Nucleus accumbens (tissue), 56 donors: ENCODE data around the gene PLA2G2F.

Source experiments
- DNase-seq, 56 donors: peaks; one replicate each; lab custom pipeline; 2025; lab: John Stamatoyannopoulos, UW

PLA2G2F gene

GRCh38 chr1:20138961-20139550, at the start of gene PLA2G2F:
TSS of gene PLA2G2F (plus strand) at chr1:20139323. CDS start at chr1:20139428, 105 bp downstream.
- no peak for DNase-seq

GRCh38 chr1:20089328-20090077, 49.6 kb upstream of the PLA2G2F start:
- DNase-seq: no peak

DNA sequence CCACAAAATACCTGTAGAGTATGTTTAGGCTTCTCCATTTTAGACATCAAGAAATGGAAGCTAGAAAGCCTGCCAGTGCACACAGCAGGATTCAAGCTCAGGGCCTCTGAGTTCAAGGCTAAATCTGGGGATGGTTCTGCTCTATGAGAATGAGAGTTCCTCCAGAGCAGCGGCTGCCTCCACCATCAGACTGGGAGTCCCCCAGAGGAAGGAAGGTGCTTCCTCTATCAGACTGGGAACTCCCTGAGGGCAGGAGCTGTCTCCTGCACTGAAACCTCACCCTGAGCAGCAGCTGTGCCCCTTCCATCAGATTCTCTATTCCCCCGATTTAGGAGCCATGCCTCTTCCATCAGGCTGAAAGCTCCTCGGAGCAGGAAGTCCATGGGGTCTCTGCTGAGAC, 49.0 kb upstream of the PLA2G2F start:
- DNase-seq: no peak

GRCh38 chr1:20090641-20091040, 48.5 kb upstream of the PLA2G2F start:
- DNase-seq: no peak

DNA sequence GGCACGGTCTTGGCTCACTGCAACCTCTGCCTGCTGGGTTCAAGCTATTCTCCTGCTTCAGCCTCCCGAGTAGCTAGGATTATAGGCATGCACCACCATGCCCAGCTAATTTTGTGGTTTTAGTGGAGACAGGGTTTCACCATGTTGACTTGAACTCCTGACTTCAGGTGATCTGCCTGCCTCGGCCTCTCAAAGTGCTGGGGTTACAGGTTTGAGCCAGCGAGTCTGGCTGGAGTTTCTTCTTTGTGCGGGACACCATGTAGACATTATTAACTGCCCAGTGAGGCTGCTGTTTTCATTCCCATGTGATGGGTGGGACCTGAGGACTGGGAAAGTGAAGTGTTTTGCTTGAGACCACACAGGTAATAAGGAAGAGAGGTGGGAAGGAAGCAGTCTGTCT, 45.8 kb upstream of the PLA2G2F start:
- DNase-seq: no peak

DNA sequence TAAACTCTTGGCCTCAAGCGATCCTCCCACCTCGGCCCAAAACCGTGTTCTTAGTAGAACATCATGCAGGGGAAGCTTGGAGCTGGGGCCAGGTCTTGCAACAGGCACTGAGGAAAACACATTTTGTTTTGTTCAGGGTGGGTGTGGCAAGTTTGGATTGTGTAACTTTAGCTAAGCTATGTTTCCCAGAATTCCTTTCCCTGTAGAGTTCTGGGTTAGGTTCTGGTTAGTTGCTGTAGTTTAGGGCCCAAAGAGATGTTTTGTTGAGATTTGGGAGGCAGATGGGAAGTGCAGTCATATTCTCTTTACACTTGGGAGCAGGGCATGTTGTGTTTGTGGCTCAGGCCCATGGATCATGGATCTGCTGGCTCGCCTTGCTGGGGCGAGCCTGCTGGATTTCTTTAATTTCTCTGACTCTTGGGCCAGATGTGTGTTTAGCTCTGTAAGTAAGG, 45.2 kb upstream of the PLA2G2F start:
- DNase-seq: no peak

DNA sequence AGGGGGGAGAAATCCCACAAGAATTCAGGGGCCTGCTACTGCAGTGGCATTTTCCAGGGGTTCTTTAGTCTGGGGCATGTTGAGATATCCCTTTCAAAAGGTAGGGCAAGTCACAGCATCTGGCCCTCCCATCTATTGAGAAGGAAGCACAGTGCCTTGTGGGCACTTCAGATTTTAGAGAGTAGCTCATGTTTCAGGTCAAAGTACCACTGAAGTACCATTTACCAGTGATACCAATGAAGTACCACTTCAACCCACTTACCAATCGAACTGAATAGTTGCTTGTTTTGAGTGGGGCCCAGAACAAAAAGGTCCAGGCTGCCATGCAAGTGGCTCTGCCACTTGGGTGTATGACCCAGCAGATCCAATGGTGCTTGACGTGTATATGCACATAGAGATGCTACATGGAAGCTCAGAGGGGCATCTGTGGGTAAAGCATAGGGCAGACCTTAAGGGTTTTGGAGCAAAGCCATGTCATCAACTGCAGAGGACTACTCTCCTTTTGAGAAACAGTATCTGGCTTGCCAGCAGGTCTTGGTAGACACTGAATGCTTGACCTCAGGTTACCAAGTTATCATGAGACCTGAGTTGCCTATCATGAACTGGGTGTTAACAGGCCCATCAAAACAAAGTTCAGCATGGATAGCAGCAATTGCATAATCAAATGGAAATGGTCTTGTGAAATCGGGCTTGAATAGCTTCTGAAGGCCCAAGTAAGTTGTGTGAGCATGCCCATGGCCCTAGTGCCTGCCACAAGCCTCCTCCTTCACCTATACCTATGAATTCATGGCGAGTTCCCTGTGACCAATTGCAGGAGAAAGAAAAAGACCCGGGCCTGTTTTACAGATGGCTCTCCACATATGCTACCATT, 43.3 kb upstream of the PLA2G2F start:
- no peak for DNase-seq

GRCh38 chr1:20096840-20097447, 42.2 kb upstream of the PLA2G2F start:
- no peak for DNase-seq

DNA sequence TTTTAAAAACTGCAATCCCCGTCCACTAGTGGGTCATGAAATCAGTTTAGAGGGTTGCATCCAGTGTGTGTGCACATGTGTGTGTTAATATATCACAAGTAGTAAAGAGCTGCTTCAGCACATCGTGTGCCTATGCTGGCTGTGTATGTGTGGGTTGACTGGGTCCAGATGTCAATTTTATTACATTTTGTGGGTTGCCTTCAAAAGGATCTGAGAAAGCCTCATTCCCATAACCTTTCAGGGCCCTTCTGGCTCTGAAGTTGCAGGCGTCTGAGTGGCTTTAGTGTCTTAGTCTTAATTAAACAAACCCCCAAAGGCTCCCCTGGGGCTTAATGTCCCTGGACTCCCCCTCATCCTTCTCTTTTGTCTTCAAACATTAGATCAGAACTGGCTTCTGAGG, 39.6 kb upstream of the PLA2G2F start:
- no peak for DNase-seq

DNA sequence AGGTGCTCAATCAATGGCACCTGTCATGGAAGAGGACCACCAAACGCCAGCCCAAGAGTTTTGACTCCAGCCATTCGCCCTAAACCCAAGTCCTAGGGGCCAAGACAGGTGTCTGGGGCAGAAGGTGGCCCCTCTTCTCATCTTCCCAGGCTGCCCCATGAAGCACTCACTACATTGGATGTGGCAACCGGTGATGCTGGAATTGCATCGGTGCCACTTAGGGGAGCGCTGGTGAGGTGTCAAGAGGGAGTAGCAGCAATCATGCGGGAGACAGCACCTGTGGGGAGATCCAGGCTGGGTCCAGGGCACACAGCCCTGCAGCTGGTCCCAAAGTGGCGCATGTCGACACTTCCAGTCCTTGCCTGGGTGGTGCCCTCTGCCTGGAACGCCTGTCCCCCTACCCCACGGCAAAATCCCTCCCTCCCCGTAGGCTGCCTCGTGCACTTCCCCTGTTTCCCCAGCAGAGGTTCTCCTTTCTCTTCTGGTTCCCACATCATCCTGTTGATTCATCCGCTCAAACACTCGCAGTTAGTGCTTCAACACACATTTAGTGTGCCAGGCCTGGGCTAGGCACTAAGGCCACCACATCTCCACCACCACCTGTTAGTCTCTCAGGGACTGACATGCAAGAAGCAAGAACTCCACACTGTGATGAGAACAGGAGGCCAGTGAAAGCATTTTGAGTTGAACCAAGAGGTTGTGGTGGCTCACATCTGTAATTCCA, 38.3 kb upstream of the PLA2G2F start:
- peak in 15 of 56 donors; percentile 1 to 36 (median 7) for DNase-seq

DNA sequence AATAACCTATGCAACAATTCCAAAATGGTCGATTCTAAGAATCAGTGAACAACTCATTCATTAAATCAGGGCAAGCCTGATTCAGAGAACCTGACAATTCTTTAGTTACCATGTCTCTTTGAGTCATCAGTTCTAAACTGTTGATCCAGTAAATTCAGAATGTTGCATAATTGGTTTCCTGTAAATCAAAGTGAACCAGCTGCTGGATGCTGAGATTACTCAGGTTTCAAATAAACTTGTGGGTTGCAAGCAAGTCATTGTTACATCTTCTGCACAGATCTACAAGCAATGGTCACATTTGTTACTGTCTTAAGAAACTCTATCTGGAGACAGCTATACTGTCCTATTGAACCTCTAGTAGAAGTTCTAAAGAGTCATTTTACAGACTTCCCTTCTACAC, 36.2 kb upstream of the PLA2G2F start:
- DNase-seq: no peak

GRCh38 chr1:20105856-20106255, 33.3 kb upstream of the PLA2G2F start:
- no peak for DNase-seq

DNA sequence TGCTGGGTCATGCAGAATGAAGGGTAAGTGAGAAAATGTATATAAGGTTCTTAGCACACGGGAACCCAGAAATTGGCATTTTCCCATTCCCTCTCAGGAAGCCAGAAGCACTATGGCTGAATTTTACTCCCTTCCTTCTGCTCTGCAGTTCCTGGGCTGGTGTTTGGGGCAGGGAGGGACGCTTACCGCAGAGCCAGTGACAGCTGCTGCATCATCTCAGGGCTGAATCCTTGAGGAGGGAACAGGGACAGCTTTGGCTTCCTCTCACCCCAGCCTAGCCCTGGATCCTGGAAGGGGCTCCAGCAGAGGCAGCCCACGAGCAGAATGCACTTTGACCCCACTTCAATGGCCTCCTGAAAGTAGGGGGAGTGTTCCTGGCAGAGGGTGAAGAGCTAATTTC, 31.8 kb upstream of the PLA2G2F start:
- no peak for DNase-seq

- DNase-seq: no peak
Observed at GRCh38 chr1:20107796-20108195, 31.3 kb upstream of the PLA2G2F start.

DNA sequence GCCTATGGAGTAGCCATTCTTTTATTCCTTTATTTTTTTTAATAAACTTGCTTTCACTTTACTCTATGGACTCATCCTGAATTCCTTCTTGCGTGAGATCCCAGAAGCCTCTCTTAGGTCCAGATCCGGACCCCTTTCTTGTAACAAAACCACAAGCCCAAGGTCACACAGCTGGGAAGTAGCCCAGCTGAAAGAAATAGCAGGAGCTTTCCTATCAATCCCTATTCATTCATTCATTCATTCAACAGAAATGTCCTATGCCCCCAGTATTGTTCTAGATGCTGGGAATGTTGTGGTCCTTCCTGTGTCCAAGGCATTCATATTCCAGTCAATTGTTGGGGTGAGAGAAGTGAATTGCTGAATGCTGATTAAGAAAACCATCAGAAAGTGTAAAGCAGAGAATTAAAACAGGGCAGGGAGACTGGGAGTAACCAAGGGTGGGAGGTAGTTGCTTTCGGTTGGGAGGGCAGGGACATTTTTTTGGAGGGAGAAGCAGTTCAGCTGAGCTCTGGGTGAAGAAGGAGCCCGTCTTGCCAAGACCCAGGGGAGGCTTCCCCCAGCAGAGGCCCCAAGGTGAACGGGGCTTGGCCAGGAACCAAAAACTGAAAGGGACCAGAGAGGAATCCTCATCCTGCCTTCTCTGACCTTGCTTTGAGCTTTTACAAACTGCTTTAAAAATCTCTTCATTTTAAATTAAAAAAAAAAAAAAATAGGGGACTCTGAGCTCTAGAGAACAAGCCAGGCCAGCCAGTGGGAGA, 30.6 kb upstream of the PLA2G2F start:
- DNase-seq: no peak

DNA sequence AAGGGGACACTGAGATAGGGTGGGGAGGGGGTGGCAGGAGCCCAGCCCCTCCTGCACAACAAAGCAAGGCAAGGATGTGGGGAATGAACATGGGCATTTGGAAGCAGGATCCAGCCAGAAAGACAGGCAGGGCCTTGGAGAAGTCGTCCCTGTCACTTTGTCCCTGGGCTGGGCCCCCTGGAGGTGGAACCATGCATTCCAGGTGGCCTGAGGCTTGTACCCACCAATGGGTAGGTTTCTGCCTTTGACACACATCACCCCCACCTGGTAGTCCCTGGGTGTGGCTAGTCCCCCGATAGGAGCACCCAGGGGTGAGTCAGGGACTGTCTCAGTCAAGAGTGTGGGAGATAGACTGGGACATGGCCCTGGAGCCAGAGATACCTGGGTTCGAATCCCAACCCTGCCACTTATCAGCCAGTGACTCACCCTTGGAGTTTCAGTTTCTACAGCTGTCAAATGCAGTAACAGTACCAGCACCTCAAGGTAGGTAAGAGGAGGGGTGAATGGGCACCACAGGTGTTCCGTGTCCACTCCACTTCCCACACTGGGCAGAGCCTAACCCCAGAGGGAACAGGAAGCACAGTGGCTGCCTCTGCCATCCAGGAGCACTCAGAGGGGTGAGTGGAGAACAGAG, 29.8 kb upstream of the PLA2G2F start:
- no peak for DNase-seq

DNA sequence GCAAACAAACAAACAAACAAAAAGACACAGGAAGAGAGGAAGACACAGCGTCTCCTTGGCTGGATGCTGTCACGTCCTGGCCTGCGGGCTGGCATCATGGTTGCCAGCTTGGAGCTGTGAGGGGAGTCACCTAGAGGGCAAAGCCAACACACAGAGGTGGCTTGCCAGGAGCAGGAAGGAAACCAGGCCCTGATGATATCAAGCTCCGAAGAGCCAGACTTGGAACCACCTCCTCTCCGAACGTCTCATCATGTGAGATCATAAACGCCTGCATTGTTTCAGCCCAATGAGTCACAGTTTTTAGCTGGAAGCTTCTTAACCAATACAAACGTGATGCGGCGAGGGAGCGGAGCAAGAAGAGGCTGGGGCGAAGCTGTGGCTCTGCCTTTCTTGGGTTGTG, 28.4 kb upstream of the PLA2G2F start:
- DNase-seq: peak in 6 of 56 donors; percentile 6 to 30 (median 12)

GRCh38 chr1:20111452-20111851, 27.7 kb upstream of the PLA2G2F start:
- no peak for DNase-seq
